HEK293 (cell line): ENCODE measurements around the gene KLF16.

ENCODE experiments used
- FEZF1 ChIP-seq: fragments of 450-650 bp; formaldehyde crosslinking; IDR thresholded peaks from 2 replicates; pipeline ENCODE4 v1.5.1; 2016; ENCODE audit warnings: missing biosample characterization, missing genetic modification characterization
- GLI2 ChIP-seq: fragments of 450-650 bp; formaldehyde crosslinking; IDR thresholded peaks from 2 replicates; pipeline ENCODE4; 2017; ENCODE audit warnings: missing biosample characterization, missing genetic modification characterization, low read depth, borderline replicate concordance
- KLF10 ChIP-seq: fragments of 450-650 bp; IDR thresholded peaks from 2 replicates; pipeline ENCODE4 v1.5.1; 2018; ENCODE audit warnings: missing biosample characterization, mild to moderate bottlenecking, missing genetic modification characterization
- OVOL3 ChIP-seq: fragments of 450-650 bp; formaldehyde crosslinking; IDR thresholded peaks from 2 replicates; pipeline ENCODE4 v1.5.1; 2016; ENCODE audit warnings: missing biosample characterization, missing genetic modification characterization
- PRDM10 ChIP-seq: fragments of 450-650 bp; formaldehyde crosslinking; IDR thresholded peaks from 2 replicates; pipeline ENCODE4 v1.5.1; 2016; ENCODE audit warnings: missing biosample characterization, missing genetic modification characterization
- PRDM4 ChIP-seq: fragments of 450-650 bp; formaldehyde crosslinking; IDR thresholded peaks from 2 replicates; pipeline ENCODE4 v1.5.1; 2017; ENCODE audit warnings: missing biosample characterization, missing genetic modification characterization
- PRDM6 ChIP-seq: fragments of 450-650 bp; formaldehyde crosslinking; IDR thresholded peaks from 2 replicates; pipeline ENCODE4 v1.5.1; 2017; ENCODE audit warnings: missing biosample characterization, missing genetic modification characterization
- SP2 ChIP-seq: fragments of 450-650 bp; formaldehyde crosslinking; IDR thresholded peaks from 2 replicates; pipeline ENCODE4 v1.5.1; 2016; ENCODE audit warnings: missing biosample characterization, missing genetic modification characterization
- TCF7L2 ChIP-seq: IDR thresholded peaks from 2 replicates; pipeline ENCODE4 v1.6.1; 2011; ENCODE audit warnings: low read depth, mild to moderate bottlenecking, inconsistent platforms, low read length, moderate library complexity, borderline replicate concordance
- WT1 ChIP-seq: fragments of 450-650 bp; formaldehyde crosslinking; IDR thresholded peaks from 2 replicates; pipeline ENCODE4 v1.5.1; 2016; ENCODE audit warnings: missing biosample characterization, missing genetic modification characterization
- ZBTB48 ChIP-seq: fragments of 450-650 bp; formaldehyde crosslinking; IDR thresholded peaks from 2 replicates; pipeline ENCODE4 v1.5.1; 2016; ENCODE audit warnings: missing biosample characterization, missing genetic modification characterization
- ZNF112 ChIP-seq: fragments of 450-650 bp; formaldehyde crosslinking; IDR thresholded peaks from 2 replicates; pipeline ENCODE4 v1.5.0; 2017; ENCODE audit warnings: missing biosample characterization, missing genetic modification characterization
- ZNF140 ChIP-seq: fragments of 450-650 bp; formaldehyde crosslinking; IDR thresholded peaks from 2 replicates; pipeline ENCODE4 v1.5.1; 2016; ENCODE audit warnings: missing biosample characterization, missing genetic modification characterization
- ZNF146 ChIP-seq: fragments of 450-650 bp; formaldehyde crosslinking; IDR thresholded peaks from 2 replicates; pipeline ENCODE4 v1.5.1; 2016; ENCODE audit warnings: missing biosample characterization, missing genetic modification characterization
- ZNF169 ChIP-seq: fragments of 450-650 bp; formaldehyde crosslinking; IDR thresholded peaks from 2 replicates; pipeline ENCODE4 v1.5.1; 2016; ENCODE audit warnings: missing biosample characterization, missing genetic modification characterization
- ZNF239 ChIP-seq: fragments of 450-650 bp; formaldehyde crosslinking; IDR thresholded peaks from 2 replicates; pipeline ENCODE4 v1.5.1; 2016; ENCODE audit warnings: missing biosample characterization, missing genetic modification characterization
- ZNF274 ChIP-seq, 2 experiments: fragments of 200-500 bp in 1 of 2; fragments of 450-650 bp in 1 of 2; sonication (Bioruptor generic) in 1 of 2; formaldehyde crosslinking in 1 of 2; IDR thresholded peaks; 2 replicates each; pipeline versions ENCODE4 v1.5.1 to v1.6.1; 2014 to 2016; ENCODE audit warnings: borderline replicate concordance in 1 of 2, inconsistent platforms in 1 of 2, low read length in 1 of 2, missing biosample characterization in 1 of 2, missing genetic modification characterization in 1 of 2
- ZNF292 ChIP-seq: fragments of 450-650 bp; formaldehyde crosslinking; IDR thresholded peaks from 2 replicates; pipeline ENCODE4 v1.5.1; 2016; ENCODE audit warnings: low read depth, missing biosample characterization, missing genetic modification characterization, borderline replicate concordance
- ZNF341 ChIP-seq: fragments of 450-650 bp; formaldehyde crosslinking; IDR thresholded peaks from 2 replicates; pipeline ENCODE4; 2016; ENCODE audit warnings: low read depth, missing biosample characterization, missing genetic modification characterization
- ZNF398 ChIP-seq: fragments of 450-650 bp; formaldehyde crosslinking; IDR thresholded peaks from 2 replicates; pipeline ENCODE4 v1.5.1; 2017; ENCODE audit warnings: missing biosample characterization, missing genetic modification characterization
- ZNF521 ChIP-seq: fragments of 450-650 bp; formaldehyde crosslinking; IDR thresholded peaks from 2 replicates; pipeline ENCODE4 v1.5.1; 2017; ENCODE audit warnings: missing biosample characterization, mild to moderate bottlenecking, missing genetic modification characterization
- ZNF585B ChIP-seq: fragments of 450-650 bp; formaldehyde crosslinking; IDR thresholded peaks from 2 replicates; pipeline ENCODE4 v1.5.1; 2016; ENCODE audit warnings: missing biosample characterization, missing genetic modification characterization
- ZNF629 ChIP-seq: fragments of 450-650 bp; formaldehyde crosslinking; IDR thresholded peaks from 2 replicates; pipeline ENCODE4 v1.5.1; 2017; ENCODE audit warnings: missing biosample characterization, missing genetic modification characterization
- ZNF639 ChIP-seq: fragments of 450-650 bp; formaldehyde crosslinking; IDR thresholded peaks from 2 replicates; pipeline ENCODE4 v1.5.1; 2016; ENCODE audit warnings: missing biosample characterization, missing genetic modification characterization
- ZNF701 ChIP-seq: fragments of 450-650 bp; formaldehyde crosslinking; IDR thresholded peaks from 2 replicates; pipeline ENCODE4 v1.5.1; 2016; ENCODE audit warnings: missing biosample characterization, missing genetic modification characterization
- ZNF776 ChIP-seq: fragments of 450-650 bp; formaldehyde crosslinking; IDR thresholded peaks from 2 replicates; pipeline ENCODE4 v1.5.0; 2017; ENCODE audit warnings: missing biosample characterization, missing genetic modification characterization, borderline replicate concordance
- ZNF785 ChIP-seq: fragments of 450-650 bp; formaldehyde crosslinking; IDR thresholded peaks from 2 replicates; pipeline ENCODE4 v1.5.1; 2016; ENCODE audit warnings: missing biosample characterization, missing genetic modification characterization

The KLF16 gene

GRCh38 chr19:1855040-1855827 is 8.1 kb downstream of the KLF16 start (continued):
- no peak for TF ChIP-seq PRDM10 (tag by site-specific recombination)
- TF ChIP-seq ZNF239 (tag by site-specific recombination), result no peak
- TF ChIP-seq OVOL3 (tag by site-specific recombination), result no peak
- TF ChIP-seq ZNF140, result no peak
- TF ChIP-seq ZNF169 (tag by site-specific recombination), result no peak
- no peak for TF ChIP-seq ZNF146 (tag by site-specific recombination)
- no peak for TF ChIP-seq ZNF785 (tag by site-specific recombination)
- no peak for TF ChIP-seq PRDM6 (tag by site-specific recombination)
- TF ChIP-seq ZNF776 (tag by site-specific recombination), result no peak
- no peak for TF ChIP-seq ZNF521 (tag by site-specific recombination)
- no peak for TF ChIP-seq GLI2 (tag by site-specific recombination)
- TF ChIP-seq PRDM4 (tag by site-specific recombination), result no peak
- TF ChIP-seq ZNF639, result no peak
- no peak for TF ChIP-seq ZNF292 (tag by site-specific recombination)
- TF ChIP-seq ZNF398, result no peak
- no peak for TF ChIP-seq ZNF112
- no peak for TF ChIP-seq ZNF274 (IDR thresholded peaks at IDR 0.05; ENCODE audit: low read length)
- TF ChIP-seq ZNF274 (tag by site-specific recombination; IDR thresholded peaks at IDR 0.05; ENCODE audit: borderline replicate concordance), result no peak
- TF ChIP-seq ZNF341 (tag by site-specific recombination), result 0 out of 2 replicates have a peak, but pooled peaks have one; percentile 16
- no peak for TF ChIP-seq FEZF1 (tag by site-specific recombination)
- no peak for TF ChIP-seq ZNF629 (tag by site-specific recombination)
- TF ChIP-seq ZBTB48 (tag by site-specific recombination), result peak; percentile 58; the same call in 1 of the 2 replicates
- 0 out of 2 replicates have a peak, but pooled peaks have one; percentile 17 for TF ChIP-seq WT1
- no peak for TF ChIP-seq ZNF585B
- peak; percentile 42; the same call in 1 of the 2 replicates for TF ChIP-seq KLF10 (tag by site-specific recombination)
- no peak for TF ChIP-seq ZNF701 (tag by site-specific recombination)
- TF ChIP-seq SP2 (tag by site-specific recombination), result peak; percentile 86
- TF ChIP-seq TCF7L2, result no peak
